GM19238 (cell line): ENCODE measurements around the gene C2orf78.

Experiments used
- DNase-seq: peaks from one replicate; pipeline ENCODE4 v3.0.0; 2011; ENCODE audit warnings: low spot score; ENCODE audit not compliant: insufficient read length

C2orf78 gene

GRCh38 chr2:73837847-73838585 is 54.0 kb downstream of the C2orf78 start:
- DNase-seq, result no peak

- no peak for DNase-seq
These were observed 55.0 kb downstream of the C2orf78 start for GRCh38 chr2:73838889-73839534.

- DNase-seq, result no peak
These were observed 55.8 kb downstream of the C2orf78 start for GRCh38 chr2:73839653-73840411.

GRCh38 chr2:73841912-73842738 is 58.1 kb downstream of the C2orf78 start:
- DNase-seq, result no peak

- DNase-seq, result no peak
These were observed 58.7 kb downstream of the C2orf78 start for GRCh38 chr2:73842739-73843019.

- DNase-seq, result no peak
These were observed 60.1 kb downstream of the C2orf78 start for GRCh38 chr2:73844087-73844486.

- no peak for DNase-seq
These were observed 66.0 kb downstream of the C2orf78 start for GRCh38 chr2:73850009-73850408.

GRCh38 chr2:73851274-73851673 is 67.3 kb downstream of the C2orf78 start:
- no peak for DNase-seq

GRCh38 chr2:73852020-73852419 is 68.0 kb downstream of the C2orf78 start:
- DNase-seq, result no peak

- DNase-seq, result no peak
These were observed 71.5 kb downstream of the C2orf78 start for GRCh38 chr2:73855526-73855925.

GRCh38 chr2:73856214-73856613 is 72.2 kb downstream of the C2orf78 start:
- DNase-seq, result no peak

- no peak for DNase-seq
These were observed 76.0 kb downstream of the C2orf78 start for GRCh38 chr2:73859721-73860586.

GRCh38 chr2:73862987-73863386 is 79.0 kb downstream of the C2orf78 start:
- no peak for DNase-seq
